GM12874 (cell line): ENCODE measurements around the gene HYAL2.
A peak's percentile ranks its signal among the peaks of the same experiment; 100 is the strongest.

Experiments
- TF ChIP-seq, protein P1 (sequence below): IDR thresholded peaks from 2 replicates; pipeline ENCODE4 v1.5.1; 2011; ENCODE audit warnings: low read depth, mild to moderate bottlenecking, control low read depth, low read length, moderate library complexity; ENCODE audit not compliant: insufficient read depth

HYAL2 gene

DNA sequence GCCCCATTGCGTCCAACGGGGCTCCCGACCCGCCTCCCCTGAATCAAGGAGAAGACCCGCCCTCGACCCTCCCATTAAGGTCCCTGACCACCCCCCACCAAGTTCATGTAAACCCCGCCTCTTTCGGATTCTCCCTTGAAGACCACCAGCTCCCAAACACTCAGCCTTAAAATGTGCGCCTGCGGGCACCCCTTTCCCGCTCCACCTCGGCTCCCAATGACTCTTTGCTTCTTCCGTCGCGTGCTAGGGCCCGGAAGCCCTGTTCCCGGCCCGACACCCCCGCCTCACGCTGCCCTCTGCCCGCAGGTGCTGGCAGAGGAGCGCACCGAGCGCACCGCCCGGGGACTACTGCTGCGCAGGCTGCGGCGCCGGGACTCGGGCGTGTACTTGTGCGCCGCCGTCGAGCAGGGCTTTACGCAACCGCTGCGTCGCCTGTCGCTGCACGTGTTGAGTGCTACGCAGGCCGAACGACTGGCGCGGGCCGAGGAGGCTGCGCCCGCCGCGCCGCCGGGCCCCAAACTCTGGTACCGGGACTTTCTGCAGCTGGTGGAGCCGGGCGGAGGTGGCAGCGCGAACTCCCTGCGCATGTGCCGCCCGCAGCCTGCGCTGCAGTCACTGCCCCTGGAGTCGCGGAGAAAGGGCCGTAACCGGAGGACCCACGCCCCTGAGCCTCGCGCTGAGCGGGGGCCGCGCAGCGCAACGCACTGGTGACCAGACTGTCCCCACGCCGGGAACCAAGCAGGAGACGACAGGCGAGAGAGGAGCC is 46.4 kb downstream of the HYAL2 start:
- TF ChIP-seq, protein P1, sequence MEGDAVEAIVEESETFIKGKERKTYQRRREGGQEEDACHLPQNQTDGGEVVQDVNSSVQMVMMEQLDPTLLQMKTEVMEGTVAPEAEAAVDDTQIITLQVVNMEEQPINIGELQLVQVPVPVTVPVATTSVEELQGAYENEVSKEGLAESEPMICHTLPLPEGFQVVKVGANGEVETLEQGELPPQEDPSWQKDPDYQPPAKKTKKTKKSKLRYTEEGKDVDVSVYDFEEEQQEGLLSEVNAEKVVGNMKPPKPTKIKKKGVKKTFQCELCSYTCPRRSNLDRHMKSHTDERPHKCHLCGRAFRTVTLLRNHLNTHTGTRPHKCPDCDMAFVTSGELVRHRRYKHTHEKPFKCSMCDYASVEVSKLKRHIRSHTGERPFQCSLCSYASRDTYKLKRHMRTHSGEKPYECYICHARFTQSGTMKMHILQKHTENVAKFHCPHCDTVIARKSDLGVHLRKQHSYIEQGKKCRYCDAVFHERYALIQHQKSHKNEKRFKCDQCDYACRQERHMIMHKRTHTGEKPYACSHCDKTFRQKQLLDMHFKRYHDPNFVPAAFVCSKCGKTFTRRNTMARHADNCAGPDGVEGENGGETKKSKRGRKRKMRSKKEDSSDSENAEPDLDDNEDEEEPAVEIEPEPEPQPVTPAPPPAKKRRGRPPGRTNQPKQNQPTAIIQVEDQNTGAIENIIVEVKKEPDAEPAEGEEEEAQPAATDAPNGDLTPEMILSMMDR, result no peak

DNA sequence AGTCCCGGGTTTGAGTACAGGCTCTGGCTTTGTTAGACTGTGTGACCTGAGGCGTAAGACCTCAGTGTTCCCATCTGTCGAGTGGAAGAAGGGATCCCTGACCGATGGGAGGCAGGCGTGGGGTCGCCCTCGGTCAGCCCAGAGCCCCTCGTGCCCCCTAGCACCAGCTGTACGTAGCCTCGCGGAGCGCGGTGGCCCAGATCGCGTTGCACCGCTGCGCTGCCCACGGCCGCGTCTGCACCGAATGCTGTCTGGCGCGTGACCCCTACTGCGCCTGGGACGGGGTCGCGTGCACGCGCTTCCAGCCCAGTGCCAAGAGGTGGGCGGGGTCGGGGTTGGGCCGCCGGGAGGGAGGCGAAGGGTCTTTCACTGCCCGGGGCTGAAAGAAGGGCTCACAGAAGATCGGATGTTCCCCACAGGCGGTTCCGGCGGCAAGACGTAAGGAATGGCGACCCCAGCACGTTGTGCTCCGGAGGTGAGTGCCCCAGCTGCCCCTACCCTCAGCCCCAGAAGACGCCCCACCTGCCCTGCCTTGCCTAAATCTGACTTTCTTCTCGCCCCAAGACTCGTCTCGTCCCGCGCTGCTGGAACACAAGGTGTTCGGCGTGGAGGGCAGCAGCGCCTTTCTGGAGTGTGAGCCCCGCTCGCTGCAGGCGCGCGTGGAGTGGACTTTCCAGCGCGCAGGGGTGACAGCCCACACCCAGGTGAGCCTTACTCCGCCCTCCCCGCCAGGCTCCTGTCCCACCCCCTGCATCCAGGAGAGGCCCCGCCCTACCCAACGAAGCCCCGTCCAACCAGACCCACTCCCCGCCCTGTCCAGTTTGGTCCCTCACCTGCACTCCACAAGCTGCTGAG is 47.2 kb downstream of the HYAL2 start:
- TF ChIP-seq, protein P1, result no peak

GRCh38 chr3:50274371-50275104 is 48.0 kb downstream of the HYAL2 start:
- TF ChIP-seq, protein P1, result peak; percentile 84

DNA sequence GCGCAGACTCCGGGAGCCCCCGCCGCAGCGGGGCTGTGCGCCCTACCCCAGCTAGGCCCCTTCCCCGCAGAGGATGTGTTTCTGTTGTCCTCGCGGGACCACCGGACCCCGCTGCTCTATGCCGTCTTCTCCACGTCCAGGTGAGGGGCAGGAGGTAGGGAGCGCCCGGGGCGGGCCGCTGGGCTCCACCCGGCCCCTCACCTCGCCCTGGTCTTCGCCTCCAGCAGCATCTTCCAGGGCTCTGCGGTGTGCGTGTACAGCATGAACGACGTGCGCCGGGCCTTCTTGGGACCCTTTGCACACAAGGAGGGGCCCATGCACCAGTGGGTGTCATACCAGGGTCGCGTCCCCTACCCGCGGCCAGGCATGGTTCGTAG is 48.9 kb downstream of the HYAL2 start:
- TF ChIP-seq, protein P1, result no peak

DNA sequence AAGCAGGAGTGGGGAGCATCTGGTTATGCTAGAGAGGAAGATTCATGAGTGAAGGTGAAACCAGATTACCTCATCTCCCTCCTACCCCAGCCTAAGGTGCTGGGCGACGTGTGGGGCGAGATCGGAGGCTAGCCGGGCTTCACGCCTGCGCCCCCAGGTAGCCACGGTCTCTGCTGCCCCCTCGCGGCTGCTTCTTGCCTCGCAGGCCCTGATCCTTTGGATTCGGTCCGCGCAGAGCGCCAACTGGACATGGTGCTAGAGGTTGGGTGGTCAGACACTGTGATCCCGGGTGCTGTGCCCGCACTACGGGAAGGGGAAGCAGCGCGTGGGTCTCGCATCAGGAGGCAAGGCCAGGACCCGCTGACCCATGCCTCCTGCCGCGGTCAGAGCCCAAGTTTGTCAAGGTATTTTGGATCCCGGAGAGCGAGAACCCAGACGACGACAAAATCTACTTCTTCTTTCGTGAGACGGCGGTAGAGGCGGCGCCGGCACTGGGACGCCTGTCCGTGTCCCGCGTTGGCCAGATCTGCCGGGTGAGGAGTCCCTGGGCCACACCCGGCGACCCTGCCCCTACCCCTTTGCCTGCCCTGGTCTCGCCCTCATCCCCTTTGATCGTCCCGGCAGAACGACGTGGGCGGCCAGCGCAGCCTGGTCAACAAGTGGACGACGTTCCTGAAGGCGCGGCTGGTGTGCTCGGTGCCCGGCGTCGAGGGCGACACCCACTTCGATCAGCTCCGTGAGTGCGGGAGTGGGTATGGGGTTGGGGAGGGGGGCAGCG is 49.4 kb downstream of the HYAL2 start:
- TF ChIP-seq, protein P1, result peak; percentile 98

DNA sequence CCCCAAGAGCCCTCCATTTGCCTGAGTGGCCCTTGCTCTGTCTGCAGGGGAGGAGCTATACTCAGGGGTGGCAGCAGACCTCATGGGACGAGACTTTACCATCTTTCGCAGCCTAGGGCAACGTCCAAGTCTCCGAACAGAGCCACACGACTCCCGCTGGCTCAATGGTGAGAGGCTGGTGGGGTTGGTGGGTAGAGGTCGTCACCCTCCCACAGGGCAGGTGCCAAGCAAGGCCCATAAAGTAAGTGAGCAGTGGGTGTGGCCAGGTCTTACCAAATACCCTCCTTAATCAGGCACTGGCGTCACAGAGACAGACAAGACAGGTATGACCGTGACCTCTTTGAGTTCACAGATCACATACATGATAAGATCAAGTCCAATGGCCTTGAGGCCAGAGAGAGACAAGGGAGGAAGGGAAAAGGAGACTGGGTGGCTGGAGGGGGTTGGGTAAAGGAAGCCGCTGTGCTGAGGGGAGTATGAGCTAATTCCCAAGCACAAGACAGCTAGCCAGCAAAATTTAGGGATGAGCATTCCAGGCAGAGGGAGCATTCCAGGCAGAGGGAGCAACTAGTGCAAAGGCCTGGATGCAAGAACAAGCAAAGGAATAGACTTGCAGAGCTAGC is 51.1 kb downstream of the HYAL2 start:
- TF ChIP-seq, protein P1, result no peak
